Ovary (tissue), 9 donors: Measurements from ENCODE around the gene TEAD3. TPM values are rescaled to one million over a fixed set of nuclear protein-coding genes. Genes with fewer than 3 reads are reported as not detected.

Experiments used
- DNase-seq, 5 donors: peaks; one replicate each; pipeline ENCODE4 v3.0.0-alpha.2; 2019 to 2020
- H3K27ac ChIP-seq, 2 donors: fragments of 200-600 bp; one replicate each; pipeline versions ENCODE4 v1.5.1 to v1.8.0; 2019 to 2022
- H3K27me3 ChIP-seq: fragments of 200-600 bp; one replicate; pipeline ENCODE4 v1.8.0; 2022
- H3K36me3 ChIP-seq: fragments of 200-600 bp; sonication (generic); one replicate; pipeline ENCODE4 v1.5.1; 2019
- H3K4me1 ChIP-seq: one replicate; pipeline ENCODE4 v1.8.1; 2013; ENCODE audit warnings: mild to moderate bottlenecking, moderate library complexity; ENCODE audit not compliant: insufficient read depth
- H3K4me3 ChIP-seq: fragments of 200-600 bp; sonication (generic); one replicate; pipeline ENCODE4 v1.5.1; 2017
- H3K9me3 ChIP-seq, 2 donors: fragments of 200-600 bp in 1 of 2; sonication (generic) in 1 of 2; one replicate each; pipeline versions ENCODE4 v1.5.1 to v1.8.1; 2013 to 2019; ENCODE audit warnings: mild to moderate bottlenecking in 1 of 2, moderate library complexity in 1 of 2
- EP300 ChIP-seq: sonication (generic); formaldehyde crosslinking; IDR thresholded peaks from one replicate; pipeline ENCODE4 v1.6.1; 2017; ENCODE audit warnings: antibody characterized with exemption
- POLR2A ChIP-seq: fragments of 450-650 bp; IDR thresholded peaks from one replicate; pipeline ENCODE4 v1.6.1; 2017; ENCODE audit warnings: antibody characterized with exemption, mild to moderate bottlenecking, moderate library complexity
- WGBS, 3 donors: extraction: QIAGEN DNeasy Blood & Tissue Kit in 1 of 3; methylation state at CpG; one replicate each; pipeline versions ENCODE4 v1.1.5 to v1.1.7; 2013 to 2017; 5-methylcytosine and 5-hydroxymethylcytosine counted together
- intact Hi-C, 4 donors: fragments of 100-400 bp; cut with DNase I; formaldehyde crosslinking; loops; one replicate each; pipeline versions ENCODE4 v1.11.0 to v1.15.1; 2022 to 2023
- polyA plus RNA-seq, 2 donors: library from polyadenylated mRNA; stranded (reverse); fragments of 200-250 nt in 1 of 2; fragments of 350-450 nt in 1 of 2; fragmentation: Illumina TruSeq in 1 of 2; extraction: RNeasy Lipid Tissue Mini Kit (QIAGEN cat#74804) in 1 of 2; gene quantifications; one replicate each; pipeline ENCODE4 v1.2.3, GENCODE V29; 2013 to 2014
- total RNA-seq, 7 donors: library from RNA; depleted of rRNA in 2 of 7; stranded (reverse); fragments of >200 nt in 2 of 7; fragmentation: NEBNext Ultra II Directional in 3 of 7; extraction: Animal tissue kit (Norgen Biotek cat#: 25700) in 3 of 7; gene quantifications; one replicate each; pipeline versions ENCODE4 v1.1.0 to v1.2.4, GENCODE V29; 2016 to 2023
- TF ChIP-seq, protein P1 (sequence below), 3 donors: fragments of 450-650 bp in 2 of 3; fragments of 200-600 bp in 1 of 3; IDR thresholded peaks; one replicate each; pipeline versions ENCODE4 v1.5.1 to v1.8.0; 2016 to 2022; ENCODE audit warnings: antibody characterized with exemption in 3 of 3, mild to moderate bottlenecking in 1 of 3
- donor health status: DM: no; HTN: no; CAD: no; lungs with moderate emphysema.
- donor health status: DM: no; HTN: no; CAD: no.
- donor health status: Bipolar disorder and iron deficiency.
- donor health status: DM: yes; HTN: yes; CAD: no.
- donor health status: DM: no; HTN: no; CAD: no.
- donor health status: DM: yes; HTN: yes; CAD: no.

Gene TEAD3
- total and polyA plus RNA-seq, 9 donors = 15.7 to 63.1 (median 35.1) TPM

DNA sequence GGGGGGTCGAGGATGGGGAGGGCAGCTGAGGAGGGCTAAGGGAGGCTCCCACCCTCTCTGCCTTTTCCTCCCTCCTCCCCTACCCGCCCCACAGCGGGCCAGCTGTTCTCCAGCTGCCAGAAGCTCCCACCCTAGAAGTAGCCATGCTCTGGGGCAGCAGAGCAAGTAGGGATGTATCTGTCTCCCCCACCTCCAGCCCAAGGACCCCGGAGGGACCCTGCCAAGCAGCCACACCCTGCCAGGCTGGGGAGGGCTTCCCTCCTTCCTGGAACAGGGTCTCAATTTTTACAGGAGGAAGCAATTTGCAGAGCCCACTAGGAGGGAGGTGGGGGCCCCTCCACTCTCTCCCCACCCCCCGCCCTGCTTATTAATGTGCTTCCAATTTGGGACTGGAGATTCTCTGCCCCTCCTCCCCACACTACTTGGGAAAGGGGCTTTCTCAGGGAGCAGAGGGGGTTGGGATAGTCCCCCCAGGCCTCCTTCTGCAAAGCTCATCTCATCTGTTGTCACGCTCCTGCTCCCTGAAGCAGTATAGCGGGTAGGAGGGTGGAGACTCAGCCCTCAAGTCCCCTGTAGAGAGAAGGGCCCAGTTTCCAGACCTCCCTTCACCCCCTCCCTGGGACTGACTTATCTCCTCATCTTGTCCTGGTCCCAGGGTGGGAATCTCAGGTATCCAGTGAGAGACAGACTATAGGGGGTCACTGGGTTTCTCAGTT, 4.5 kb downstream of the TEAD3 start:
- TF ChIP-seq POLR2A = no peak
- no peak for TF ChIP-seq EP300
- WGBS, 3 donors = 18 to 27% (median 20%) methylated on average over 7 of the region's 7 CpGs
- Histone ChIP-seq H3K36me3 (no peaks in the 10 kb centered on the region), H3K4me3 (no peak overlapping the region), H3K27ac (peak overlapping the region; percentile 74 to 98), H3K9me3 (no peaks in the 10 kb centered on the region), H3K4me1 (peaks cover 44% of the 10 kb centered on the region), H3K27me3 (no peaks in the 10 kb centered on the region)
- intact Hi-C loops = loop anchor here in 1 of 4 donors (10.0 kb wide), 2 partner anchors 102 to 242 kb away; partner anchors contain the start of gene ARMC12
- DNase-seq = peak; percentile 61 to 78 (median 69)

DNA sequence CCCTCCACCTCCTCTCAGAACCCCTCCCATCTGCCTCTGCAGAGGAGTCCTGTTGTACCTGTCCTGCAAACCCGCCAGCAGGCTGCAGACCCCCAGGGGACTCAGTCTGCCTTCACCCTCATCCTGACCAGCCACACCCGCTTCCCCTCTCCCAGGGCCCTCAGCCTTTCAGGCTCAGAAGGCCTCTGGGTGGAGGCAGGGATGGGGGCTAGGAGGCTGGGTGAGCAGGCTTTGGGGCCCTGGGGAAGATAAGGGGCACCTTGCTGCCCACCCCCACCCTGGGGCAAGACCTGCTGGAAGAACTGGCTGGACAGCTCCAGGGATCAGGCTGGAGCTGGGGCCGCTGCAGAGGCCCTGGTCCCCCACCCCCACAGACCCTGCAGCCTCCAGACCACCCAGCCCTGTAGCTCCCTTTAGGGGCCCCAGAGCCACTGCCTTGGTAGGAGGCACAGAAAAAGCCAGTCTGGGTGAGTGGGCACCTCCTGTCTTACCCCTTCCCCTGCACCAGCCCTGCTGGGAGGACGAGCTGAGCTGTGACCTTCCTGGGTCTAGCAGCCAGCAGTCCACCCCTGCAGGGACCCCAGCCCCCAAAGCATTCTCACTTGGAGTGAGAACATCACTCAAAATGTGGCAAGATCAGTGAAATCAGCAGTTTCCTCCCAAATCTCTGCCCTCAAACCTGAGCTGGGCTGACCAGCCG, 5.2 kb downstream of the TEAD3 start:
- Histone ChIP-seq H3K27me3 (no peaks in the 10 kb centered on the region), H3K36me3 (no peaks in the 10 kb centered on the region), H3K27ac (peak overlapping the region; percentile 74 to 98), H3K9me3 (no peaks in the 10 kb centered on the region), H3K4me1 (peaks cover 44% of the 10 kb centered on the region), H3K4me3 (peak overlapping the region; percentile 10)
- intact Hi-C loops = loop anchor here in 1 of 4 donors (10.0 kb wide), 2 partner anchors 103 to 243 kb away; partner anchors contain the start of gene ARMC12
- peak in 3 of 5 donors; percentile 53 to 65 (median 60) for DNase-seq
- 32 to 48% (median 45%) methylated on average over 4 to 5 of the region's 5 CpGs for WGBS, 3 donors
- TF ChIP-seq, protein P1, sequence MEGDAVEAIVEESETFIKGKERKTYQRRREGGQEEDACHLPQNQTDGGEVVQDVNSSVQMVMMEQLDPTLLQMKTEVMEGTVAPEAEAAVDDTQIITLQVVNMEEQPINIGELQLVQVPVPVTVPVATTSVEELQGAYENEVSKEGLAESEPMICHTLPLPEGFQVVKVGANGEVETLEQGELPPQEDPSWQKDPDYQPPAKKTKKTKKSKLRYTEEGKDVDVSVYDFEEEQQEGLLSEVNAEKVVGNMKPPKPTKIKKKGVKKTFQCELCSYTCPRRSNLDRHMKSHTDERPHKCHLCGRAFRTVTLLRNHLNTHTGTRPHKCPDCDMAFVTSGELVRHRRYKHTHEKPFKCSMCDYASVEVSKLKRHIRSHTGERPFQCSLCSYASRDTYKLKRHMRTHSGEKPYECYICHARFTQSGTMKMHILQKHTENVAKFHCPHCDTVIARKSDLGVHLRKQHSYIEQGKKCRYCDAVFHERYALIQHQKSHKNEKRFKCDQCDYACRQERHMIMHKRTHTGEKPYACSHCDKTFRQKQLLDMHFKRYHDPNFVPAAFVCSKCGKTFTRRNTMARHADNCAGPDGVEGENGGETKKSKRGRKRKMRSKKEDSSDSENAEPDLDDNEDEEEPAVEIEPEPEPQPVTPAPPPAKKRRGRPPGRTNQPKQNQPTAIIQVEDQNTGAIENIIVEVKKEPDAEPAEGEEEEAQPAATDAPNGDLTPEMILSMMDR (IDR thresholded peaks at IDR 0.05) = no peak
- TF ChIP-seq POLR2A (no peak), EP300 (no peak)

DNA sequence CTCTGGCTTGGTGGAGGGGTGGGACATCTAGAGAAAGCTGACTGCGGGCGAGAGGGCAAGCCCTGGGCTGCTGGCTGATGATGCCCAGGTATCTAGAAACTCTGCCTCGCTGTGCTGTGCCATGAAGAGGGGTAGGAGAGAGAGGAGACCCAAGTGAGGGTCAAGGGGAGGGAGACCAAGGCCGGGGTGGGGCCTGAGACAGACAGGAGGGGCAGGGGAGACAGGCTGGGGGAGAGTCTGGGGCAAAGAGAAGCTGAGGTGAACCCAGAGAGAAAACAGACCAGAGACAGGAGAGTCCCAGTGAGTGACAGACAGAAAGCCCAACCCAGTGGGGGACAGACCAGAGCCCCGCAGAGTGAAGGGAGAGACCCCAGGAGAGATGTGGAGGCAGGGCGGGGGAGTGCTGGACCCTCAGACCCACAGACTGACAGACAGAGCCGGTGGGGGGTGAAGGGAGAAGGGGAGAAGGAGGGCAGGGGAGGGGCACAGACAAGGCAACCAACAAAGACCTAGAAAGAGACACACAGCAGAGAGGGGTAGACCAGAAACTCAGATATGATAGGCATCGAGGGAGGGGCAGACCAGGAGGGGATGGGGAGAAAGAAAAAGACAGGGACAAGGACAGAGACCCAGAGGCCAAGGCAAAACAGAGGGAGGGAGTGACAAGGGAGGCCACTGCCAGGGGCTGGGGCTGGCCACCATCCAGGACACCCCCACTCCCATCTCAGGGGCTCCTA, 5.9 kb downstream of the TEAD3 start:
- intact Hi-C loops = loop anchor here in 1 of 4 donors (10.0 kb wide), 2 partner anchors 104 to 244 kb away; partner anchors contain the start of gene ARMC12
- Histone ChIP-seq H3K36me3 (no peaks in the 10 kb centered on the region), H3K9me3 (no peaks in the 10 kb centered on the region), H3K4me3 (peak overlapping the region; percentile 32), H3K4me1 (peaks cover 50% of the 10 kb centered on the region), H3K27me3 (no peaks in the 10 kb centered on the region), H3K27ac (peak overlapping the region; percentile 74 to 98)
- TF ChIP-seq EP300 = no peak
- no peak for TF ChIP-seq POLR2A
- TF ChIP-seq, protein P1 (IDR thresholded peaks at IDR 0.05) = no peak
- 34 to 43% (median 34%) methylated on average over 8 of the region's 8 CpGs for WGBS, 3 donors
- peak in 1 of 5 donors; percentile 48 for DNase-seq

DNA sequence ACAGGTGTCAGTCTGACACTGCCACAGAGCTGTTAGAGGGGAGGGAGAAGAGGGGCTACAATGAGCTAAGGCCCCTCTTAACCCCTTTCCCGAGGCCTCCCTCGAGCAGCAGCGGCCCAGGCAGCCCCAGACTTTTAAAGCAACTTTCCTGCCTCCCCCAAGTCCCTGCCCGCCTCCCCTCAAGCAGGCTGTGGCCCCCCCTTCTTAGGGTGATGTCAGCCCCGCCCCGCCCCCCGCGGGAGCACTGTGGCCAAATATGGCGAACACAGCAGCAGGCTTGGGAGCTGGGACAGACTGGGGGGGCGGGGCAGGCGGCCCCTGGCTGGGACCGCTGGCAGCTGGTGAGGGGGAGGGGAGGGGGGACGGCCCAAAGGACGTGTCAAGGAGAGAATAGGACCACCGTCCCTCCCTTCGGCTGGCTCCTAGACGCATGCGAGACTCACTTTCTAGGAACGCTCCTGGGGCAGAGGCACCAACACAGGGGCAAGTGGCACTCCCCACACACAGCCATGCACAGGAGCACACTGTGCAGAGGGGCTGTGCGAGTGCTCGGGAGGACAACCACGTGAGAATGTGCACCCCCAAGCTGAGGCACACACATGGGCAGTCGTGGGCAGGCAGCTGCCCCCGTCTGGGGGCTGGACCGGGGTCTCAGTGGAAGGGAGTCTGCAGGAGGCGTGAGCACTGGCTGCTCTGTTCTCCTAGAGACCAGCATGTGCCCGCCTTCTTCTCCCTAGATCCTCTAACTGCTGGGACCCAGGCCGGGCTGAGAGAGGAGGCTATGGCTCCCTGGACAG, 6.7 kb downstream of the TEAD3 start:
- H3K27me3 ChIP-seq = no peaks in the 10 kb centered on the region
- TF ChIP-seq, protein P1 (IDR thresholded peaks at IDR 0.05) = no peak
- no peak for TF ChIP-seq POLR2A
- TF ChIP-seq EP300 = no peak
- peaks cover 56% of the 10 kb centered on the region for H3K4me1 ChIP-seq
- H3K36me3 ChIP-seq = no peaks in the 10 kb centered on the region
- peak overlapping the region; percentile 74 to 98 for H3K27ac ChIP-seq
- peak overlapping the region; percentile 32 for H3K4me3 ChIP-seq
- intact Hi-C loops = loop anchor here in 1 of 4 donors (10.0 kb wide), 2 partner anchors 105 to 245 kb away; partner anchors contain the start of gene ARMC12
- H3K9me3 ChIP-seq = no peaks in the 10 kb centered on the region
- DNase-seq = peak; percentile 90 to 93 (median 92)
- WGBS, 3 donors = 3 to 8% (median 4%) methylated on average over 26 to 28 of the region's 28 CpGs
